Stimulated activated naive CD4-positive, alpha-beta T cell (primary cell): ENCODE results near the gene PHC2.

Experiments
- DNase-seq, 6 experiments: peaks; one replicate each; lab custom pipeline; 2025; lab: John Stamatoyannopoulos, UW

PHC2 gene

DNA sequence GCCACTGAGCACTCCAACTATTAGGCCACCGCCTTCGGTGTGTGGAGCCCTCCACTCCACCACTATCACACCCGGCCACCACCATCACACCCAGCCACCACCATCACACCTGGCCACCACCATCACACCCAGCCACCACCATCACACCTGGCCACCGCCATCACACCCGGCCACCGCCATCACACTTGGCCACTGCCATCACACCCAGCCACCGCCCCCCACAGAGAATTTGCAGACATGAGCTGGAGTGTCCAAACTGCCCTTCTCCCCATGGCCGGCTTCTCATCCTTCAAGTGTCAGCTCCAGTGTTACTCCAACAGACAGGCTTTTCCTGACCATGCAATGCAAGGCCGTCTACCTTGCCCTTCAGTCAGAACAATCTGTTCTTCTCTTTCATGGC lies 59.6 kb downstream of the PHC2 start:
- DNase-seq: no peak

DNA sequence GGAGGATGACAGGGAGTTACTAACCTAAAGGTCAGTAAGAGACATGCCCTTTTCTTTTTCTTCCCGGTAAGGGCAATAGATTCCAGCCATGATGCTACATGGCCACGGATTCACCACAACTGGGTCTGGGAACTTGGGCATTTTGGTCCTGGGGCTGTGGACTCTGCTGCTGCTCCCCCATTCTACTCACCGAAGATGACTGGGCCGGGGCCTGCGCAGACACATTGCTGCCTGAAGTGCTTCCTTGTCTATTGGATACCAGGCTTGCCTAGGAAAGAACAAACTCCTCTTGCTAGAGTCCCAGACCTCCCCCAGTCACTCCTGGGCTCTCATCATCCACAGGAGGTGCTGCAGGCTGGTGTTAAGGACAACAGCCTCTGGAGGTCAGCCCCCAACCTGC lies 60.1 kb downstream of the PHC2 start:
- no peak for DNase-seq

- no peak for DNase-seq
Measured at GRCh38 chr1:33370301-33370700, 60.6 kb downstream of the PHC2 start.

GRCh38 chr1:33369764-33370163 lies 61.1 kb downstream of the PHC2 start:
- no peak for DNase-seq

DNA sequence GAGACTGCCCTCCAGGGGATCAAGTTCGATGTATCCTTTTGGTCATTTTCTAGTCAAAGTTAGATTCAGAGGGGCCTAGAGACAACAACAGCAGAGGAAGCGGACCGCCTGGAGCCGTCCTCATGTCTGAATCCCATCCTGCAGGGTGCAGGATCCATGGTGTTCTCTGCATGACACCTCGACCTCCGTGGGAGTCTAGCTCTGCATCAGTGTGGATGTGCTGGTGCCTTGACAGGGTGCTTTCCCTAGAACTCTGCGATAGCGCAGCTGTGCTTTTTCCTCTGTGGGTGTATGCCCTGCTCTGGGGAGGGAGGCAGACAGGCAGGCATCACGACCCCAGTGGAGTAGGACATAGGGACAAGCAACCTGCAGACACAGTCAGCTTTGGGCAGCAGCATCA lies 61.8 kb downstream of the PHC2 start:
- DNase-seq: no peak

- DNase-seq: no peak
Measured at GRCh38 chr1:33368431-33368830, 62.5 kb downstream of the PHC2 start.

GRCh38 chr1:33367485-33368405 lies 63.1 kb downstream of the PHC2 start:
- peak; percentile 53 to 87 (median 78) for DNase-seq

DNA sequence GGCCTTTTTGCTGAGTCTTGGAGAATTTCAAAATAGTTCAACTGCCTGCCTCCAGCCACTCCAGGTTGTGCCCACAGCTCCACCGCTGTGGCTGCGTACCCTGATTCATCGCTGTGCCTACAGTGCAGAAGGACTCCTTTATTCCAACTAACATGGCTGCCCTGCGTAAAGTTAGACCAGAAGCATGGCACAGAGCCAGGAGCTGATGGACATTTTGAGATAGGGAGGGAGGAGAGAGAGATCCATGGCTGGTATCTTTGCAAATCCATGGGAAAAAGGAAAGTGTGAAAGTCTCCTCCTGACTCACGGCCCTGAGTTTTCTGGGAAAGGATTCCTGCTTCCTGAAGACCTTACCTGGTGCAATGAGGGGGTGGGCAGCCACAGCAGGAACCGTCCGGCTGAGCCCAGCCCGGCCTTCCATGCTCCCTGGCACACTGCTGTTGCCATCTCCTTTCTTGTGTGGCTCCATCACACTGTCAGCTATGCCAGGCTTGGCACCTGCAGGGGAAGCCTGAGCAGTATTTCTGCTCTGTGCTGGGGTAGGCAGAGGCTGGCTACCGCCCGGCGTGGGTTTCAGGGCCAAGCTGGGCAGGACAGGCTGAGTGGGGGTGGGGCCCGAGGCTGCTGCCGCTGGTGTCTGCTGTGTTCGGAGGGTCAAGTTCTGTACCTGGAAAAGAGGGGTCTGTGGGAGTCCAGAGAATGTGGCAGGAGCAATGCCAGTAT lies 64.0 kb downstream of the PHC2 start:
- no peak for DNase-seq

GRCh38 chr1:33365560-33365997 lies 65.3 kb downstream of the PHC2 start:
- no peak for DNase-seq

- DNase-seq: no peak
Measured at GRCh38 chr1:33364565-33364918, 66.4 kb downstream of the PHC2 start.

DNA sequence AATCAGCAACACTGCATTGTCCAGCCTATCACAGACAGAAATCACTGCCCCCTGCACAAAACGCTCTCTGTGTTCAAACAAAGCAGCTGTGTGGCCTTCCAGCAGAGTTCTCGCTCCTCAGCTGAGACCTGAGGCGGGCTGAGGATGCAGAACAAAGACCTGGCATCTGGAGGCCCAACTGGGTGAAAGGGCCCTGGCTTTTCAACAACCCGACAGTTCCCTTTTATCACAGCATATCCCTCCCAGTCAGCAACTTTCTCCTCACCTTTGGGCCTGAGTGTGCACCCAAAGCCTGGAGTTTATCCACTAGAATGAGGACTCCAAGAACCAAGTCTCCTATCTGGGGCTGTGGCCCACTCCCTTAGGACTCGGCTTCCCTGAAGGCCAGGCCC lies 67.4 kb downstream of the PHC2 start:
- no peak for DNase-seq

DNA sequence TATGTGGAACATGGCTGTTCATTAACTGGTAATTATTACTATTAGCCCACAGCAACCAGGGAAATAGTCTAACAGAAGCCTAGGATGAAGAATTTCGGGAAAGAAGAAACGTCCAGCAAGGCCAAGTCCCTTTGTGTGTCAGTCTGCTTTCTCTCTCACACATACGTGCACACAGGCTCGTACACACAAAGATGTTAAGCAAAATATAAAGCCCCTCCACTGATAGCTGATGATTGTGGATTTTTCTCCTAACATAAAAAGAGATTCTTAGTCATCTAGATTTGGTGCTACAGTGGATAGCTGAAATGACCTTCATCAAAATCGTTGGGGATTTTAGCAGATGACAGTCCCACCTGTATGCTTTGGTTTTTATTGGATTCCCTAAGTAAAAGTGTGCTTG lies 67.9 kb downstream of the PHC2 start:
- no peak for DNase-seq

DNA sequence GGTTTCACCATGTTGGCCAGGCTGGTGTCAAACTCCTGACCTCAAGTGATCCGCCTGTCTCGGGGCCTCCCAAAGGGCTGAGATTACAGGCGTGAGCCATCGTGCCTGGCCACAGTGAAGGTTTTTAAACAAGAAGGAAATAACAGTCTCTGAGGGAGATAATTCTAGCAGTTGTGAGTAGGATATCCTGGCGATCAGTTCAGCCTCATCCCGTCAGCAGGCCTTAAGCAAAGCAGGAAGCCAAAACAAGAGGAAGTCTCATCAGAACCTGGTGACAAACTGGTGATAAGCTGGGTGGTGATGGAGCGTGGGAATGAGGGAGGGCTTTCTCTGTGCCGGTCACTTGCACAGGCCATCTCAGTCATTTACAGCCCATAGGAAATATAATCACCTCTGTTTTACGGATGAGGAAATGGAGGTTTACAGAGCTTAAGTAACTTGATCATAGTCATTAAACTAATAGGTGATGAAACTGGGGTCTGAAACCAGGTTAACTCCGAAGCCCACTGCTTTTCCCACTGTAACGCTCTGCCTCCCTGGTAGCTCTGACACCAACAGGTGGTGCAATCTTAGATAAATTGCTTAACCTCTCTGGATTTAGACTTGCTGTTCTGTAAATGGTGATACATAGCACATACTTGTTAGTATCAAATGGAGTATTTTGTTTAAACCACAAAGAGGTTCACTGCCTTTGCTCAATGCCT lies 69.2 kb downstream of the PHC2 start:
- no peak for DNase-seq

- no peak for DNase-seq
Measured at GRCh38 chr1:33360367-33360766, 70.5 kb downstream of the PHC2 start.

GRCh38 chr1:33359931-33360330 lies 71.0 kb downstream of the PHC2 start:
- DNase-seq: no peak

DNA sequence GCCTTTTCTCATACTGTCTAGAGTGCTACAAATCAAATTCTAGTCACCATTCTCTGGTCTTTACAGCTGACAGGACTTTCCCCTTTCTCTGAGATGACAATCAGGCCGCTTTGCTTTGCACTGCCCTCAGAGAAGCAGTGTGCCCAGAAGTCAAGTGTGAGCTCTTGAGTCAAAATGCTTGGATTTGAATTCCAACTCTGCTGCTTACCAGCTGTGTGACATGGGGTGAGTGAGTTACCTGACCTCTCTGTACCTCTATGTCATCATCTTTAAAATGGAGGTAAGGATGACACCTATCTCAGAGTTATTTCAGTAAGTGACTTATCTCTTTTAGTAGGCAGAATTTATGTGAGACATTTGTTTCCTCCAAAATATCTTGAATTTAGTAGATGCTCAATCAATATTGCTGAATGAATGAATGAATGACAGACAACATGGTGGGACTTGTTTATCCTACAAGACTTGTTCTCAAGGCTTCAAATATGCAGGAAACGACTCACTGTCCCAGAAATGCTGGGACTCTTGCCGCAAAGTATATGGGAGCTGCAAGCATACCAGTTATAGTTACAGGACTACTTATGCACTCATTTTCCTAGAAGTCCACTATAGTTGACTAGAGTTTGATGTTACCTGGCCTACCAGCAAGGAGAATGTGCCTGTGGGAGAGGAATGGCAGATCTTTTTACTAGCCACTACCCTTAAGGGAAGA lies 71.9 kb downstream of the PHC2 start:
- DNase-seq: no peak

- DNase-seq: no peak
Measured at GRCh38 chr1:33358114-33358794, 72.6 kb downstream of the PHC2 start.

GRCh38 chr1:33357099-33357498 lies 73.8 kb downstream of the PHC2 start:
- no peak for DNase-seq

- no peak for DNase-seq
Measured at GRCh38 chr1:33354707-33355316, 76.1 kb downstream of the PHC2 start.

GRCh38 chr1:33353531-33353930 lies 77.4 kb downstream of the PHC2 start:
- DNase-seq: no peak

- DNase-seq: no peak
Measured at GRCh38 chr1:33351281-33351660, 79.6 kb downstream of the PHC2 start.
